Omental fat pad (tissue), 4 donors: ENCODE data around the gene KCNAB1. TPM values are rescaled to one million over a fixed set of nuclear protein-coding genes. Genes with fewer than 3 reads are reported as not detected.

ENCODE experiments used
- ATAC-seq: fragments of 150-250 bp; one replicate; pipeline ENCODE4 v1.9.1; 2016; ENCODE audit warnings: mild to moderate bottlenecking, moderate library complexity; ENCODE audit not compliant: low FRiP score
- DNase-seq: peaks from one replicate; pipeline ENCODE4 v3.0.0-alpha.2; 2019; ENCODE audit warnings: low spot score
- total RNA-seq, 4 donors: library from RNA; depleted of rRNA; stranded (reverse); fragments of >200 nt; gene quantifications; one replicate each; pipeline ENCODE4 v1.1.0, GENCODE V29; 2016
- TF ChIP-seq, protein P1 (sequence below), 3 donors: fragments of 450-650 bp; IDR thresholded peaks; one replicate each; pipeline ENCODE4 v1.5.1; 2016 to 2017; ENCODE audit warnings: antibody characterized with exemption in 3 of 3, mild to moderate bottlenecking in 3 of 3, moderate library complexity in 2 of 3

The KCNAB1 gene
- total RNA-seq, 4 donors from 2014 or later: 2.2 to 12.6 (median 5.7) TPM

DNA sequence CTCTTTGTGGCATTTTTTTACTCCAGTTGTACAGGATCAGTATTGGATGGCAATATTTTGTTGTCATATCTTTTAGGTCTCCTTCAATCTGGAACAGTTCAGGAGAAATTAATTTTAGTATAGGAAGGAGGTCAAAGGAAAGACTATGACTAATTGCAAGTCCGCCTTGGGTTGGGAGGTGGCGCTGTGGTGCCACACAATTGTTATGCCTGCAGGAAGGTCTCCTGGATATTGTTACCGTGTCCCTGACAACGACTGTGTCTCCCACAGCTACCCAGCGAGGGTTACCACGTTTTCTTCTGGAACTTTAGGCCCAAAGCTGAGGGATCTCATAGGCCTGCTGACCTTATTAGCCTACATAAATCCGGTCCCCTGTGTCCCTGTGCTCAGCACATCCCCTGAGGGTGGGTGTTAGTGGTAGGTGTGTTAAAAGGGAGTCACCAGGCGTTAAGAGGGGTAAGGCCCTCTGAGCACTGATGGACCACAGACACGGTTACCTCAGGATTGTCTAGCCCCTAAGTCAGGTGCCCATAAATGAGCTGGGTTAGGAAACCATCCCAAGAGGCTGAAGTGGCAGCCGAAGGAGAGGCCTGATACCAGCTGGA lies 31.5 kb downstream of the KCNAB1 start:
- no peak for ATAC-seq
- TF ChIP-seq, protein P1, sequence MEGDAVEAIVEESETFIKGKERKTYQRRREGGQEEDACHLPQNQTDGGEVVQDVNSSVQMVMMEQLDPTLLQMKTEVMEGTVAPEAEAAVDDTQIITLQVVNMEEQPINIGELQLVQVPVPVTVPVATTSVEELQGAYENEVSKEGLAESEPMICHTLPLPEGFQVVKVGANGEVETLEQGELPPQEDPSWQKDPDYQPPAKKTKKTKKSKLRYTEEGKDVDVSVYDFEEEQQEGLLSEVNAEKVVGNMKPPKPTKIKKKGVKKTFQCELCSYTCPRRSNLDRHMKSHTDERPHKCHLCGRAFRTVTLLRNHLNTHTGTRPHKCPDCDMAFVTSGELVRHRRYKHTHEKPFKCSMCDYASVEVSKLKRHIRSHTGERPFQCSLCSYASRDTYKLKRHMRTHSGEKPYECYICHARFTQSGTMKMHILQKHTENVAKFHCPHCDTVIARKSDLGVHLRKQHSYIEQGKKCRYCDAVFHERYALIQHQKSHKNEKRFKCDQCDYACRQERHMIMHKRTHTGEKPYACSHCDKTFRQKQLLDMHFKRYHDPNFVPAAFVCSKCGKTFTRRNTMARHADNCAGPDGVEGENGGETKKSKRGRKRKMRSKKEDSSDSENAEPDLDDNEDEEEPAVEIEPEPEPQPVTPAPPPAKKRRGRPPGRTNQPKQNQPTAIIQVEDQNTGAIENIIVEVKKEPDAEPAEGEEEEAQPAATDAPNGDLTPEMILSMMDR (IDR thresholded peaks at IDR 0.05): no peak
- no peak for DNase-seq

DNA sequence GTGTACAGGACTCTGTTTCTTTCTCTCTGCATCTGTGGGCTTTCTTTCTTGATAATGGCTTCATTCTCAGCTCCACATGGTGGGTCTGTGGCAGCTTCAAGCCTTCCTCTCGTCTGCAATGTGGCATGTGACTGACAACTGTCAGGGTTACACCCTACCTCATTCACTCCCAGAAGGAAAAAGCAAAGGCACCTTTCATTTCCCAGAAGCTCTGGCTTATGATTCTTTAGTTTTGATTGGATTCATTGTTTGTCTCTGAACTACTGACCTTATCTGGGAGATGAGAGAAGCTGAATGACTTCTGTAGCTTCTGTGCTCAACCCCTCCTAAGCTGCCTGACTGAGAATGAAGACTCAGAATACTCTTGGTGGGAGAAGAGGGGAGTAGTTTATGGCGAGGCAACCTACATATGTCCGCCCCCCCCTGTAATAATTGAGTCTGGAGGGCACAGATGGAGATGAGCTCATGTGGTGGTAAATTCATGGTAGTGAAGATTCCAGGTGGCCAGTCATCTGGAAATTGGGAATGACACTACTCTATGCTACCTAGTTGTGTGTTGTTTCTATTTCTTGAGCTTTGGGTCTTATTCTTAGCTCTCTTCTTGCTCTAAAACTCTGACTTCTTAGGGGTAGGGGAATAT lies 38.4 kb downstream of the KCNAB1 start:
- ATAC-seq (peak; percentile 14), DNase-seq (no peak)

DNA sequence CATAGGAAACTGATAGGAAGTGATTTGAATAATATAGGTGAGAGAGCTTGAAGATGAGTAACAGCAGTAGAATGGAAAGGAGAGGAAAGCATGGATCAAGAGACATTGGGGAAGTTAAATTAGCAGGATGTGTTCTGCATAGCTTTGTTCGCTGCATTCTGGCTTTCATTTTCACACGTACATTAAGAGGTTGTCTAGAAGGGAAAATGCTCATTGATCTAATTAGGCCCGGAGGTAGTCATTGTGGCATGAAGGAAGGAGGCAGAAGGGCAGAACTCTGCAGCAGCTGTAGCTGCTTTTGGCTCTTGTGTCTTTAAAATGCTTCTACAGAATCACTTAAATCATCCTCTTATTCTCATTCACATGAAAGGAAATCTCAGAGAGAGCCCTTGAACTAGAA lies 40.3 kb downstream of the KCNAB1 start:
- DNase-seq: no peak
- TF ChIP-seq, protein P1 (IDR thresholded peaks at IDR 0.05): no peak
- ATAC-seq: no peak

More for the DNA sequence above, 38.4 kb downstream of the KCNAB1 start:
- TF ChIP-seq, protein P1 (IDR thresholded peaks at IDR 0.05): no peak

- ATAC-seq: no peak
- TF ChIP-seq, protein P1 (IDR thresholded peaks at IDR 0.05): no peak
- DNase-seq: no peak
Observed at GRCh38 chr3:156161172-156161571, 40.8 kb downstream of the KCNAB1 start.

DNA sequence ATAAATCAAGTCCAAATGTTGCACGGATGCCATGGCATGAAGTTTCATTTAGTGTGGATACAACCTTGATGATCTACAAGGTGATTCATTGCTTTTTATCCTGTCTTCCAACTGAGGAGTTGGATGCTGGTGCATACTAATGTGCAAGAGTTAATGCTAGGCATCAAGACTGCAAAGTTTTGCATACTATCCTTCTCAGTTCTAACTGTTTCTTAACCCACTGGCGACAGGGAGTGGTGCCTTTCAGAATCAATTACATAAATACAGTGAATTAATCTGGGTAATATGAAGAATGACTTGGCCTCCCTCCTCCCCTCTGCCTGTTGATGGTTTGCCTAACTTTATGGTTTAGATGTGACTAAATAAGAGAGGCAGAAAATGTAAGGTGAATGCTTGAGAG lies 43.5 kb downstream of the KCNAB1 start:
- TF ChIP-seq, protein P1 (IDR thresholded peaks at IDR 0.05): no peak
- no peak for DNase-seq
- ATAC-seq: no peak

DNA sequence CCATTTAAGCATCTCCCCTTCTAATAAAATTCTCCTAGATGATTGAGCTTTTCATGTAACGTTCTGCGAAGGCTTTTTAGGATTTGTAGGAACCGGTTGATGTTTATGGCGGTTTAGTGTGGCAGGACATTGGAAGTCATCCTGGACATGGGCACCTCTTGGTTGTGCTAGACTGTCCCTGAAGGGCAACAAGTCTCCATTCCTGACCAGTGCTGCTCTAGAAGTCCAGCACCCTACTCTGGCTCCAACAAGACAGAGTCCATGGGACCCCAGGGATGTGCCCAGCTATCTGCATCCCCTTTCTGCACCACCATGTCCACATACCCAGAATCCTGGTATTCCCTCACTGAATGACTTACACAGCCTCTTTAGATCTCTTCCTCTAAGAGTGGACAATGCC lies 46.4 kb downstream of the KCNAB1 start:
- TF ChIP-seq, protein P1 (IDR thresholded peaks at IDR 0.05): no peak
- no peak for DNase-seq
- ATAC-seq: no peak

GRCh38 chr3:156170571-156170970 lies 50.2 kb downstream of the KCNAB1 start:
- ATAC-seq (no peak), DNase-seq (no peak)
- TF ChIP-seq, protein P1 (IDR thresholded peaks at IDR 0.05): no peak
